ENCODE results near the gene SORT1.
"Not testable (repeated sequence)": the region's sequence is repeated elsewhere in the genome, so short reads cannot be mapped to it uniquely, and the experiment has no call there.

The SORT1 gene

DNA sequence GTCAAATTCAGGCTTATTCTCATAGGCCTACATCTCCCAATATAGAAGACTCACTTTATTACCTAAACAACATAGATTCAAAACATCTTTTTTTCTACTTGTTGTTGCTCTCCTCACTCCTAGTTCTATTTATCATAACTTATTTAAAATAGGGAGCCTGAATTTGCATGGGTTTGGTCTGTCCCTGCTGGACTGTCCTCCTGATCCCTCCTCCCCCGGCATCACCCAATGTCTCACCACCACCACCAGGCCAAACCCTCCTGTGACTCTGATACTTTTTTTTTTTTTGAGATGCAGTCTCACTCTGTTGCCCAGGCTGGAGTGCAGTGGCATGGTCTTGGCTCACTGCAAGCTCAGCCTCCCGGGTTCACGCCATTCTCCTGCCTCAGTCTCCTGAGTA lies 59.1 kb downstream of the SORT1 start:
- DNase-seq (ENCODE audit: low spot score) = no peak

DNA sequence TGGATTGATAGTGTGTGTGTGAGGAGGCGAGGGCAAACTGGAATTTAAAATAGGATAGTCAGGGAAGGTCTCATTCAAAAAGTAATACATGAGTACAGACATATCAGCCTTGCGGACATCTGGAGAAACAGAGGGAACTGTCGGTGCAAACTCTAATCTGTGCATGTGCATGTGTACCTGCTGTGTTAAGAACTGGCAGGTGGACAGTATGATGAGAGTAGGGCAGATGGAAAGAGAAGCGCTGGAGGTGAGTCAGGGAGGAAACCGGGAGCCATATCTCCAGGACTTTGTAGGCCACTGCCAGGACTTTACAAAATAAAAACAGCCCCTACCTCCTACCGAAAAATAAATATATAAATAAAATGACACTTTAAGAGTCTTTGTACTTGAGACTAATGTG lies 59.6 kb downstream of the SORT1 start:
- DNase-seq (ENCODE audit: low spot score) = no peak

DNA sequence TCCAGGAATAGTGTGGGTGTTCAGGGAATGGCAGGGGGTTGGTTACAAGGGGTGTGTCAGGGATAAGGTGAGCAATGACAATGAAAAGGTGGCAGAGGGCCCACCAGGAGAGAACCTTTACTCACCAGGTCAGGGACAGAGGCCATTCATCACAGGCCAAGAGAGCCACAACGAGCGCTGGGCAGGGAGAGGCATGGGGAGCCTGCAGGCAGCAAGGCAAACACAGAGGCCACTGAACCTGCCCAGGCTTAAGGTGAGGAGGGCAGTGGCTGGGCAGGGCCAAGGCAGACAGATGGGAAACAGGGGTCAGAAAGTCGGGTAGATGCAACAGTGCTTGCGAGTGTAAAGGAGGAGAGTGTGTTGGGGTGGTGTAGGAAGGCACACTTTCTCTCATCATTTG lies 62.6 kb downstream of the SORT1 start:
- no peak for DNase-seq (ENCODE audit: low spot score)

DNA sequence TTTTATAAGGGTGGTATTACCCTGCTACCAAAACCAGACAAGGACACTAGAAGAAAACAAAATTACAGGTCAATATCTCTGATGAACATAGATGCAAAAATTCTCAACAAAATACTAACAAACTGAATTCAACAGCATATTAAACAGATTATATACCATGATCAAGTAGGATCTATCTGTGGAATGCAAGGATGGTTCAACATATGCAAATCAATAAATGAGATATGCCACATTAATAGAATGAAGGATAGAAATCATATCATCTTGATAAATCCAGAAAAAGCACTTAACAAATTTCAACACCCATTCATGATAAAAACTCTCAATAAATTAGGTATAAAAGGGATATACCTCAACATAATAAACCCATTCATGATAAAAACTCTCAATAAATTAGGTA lies 66.6 kb downstream of the SORT1 start:
- no peak for DNase-seq (ENCODE audit: low spot score)

DNA sequence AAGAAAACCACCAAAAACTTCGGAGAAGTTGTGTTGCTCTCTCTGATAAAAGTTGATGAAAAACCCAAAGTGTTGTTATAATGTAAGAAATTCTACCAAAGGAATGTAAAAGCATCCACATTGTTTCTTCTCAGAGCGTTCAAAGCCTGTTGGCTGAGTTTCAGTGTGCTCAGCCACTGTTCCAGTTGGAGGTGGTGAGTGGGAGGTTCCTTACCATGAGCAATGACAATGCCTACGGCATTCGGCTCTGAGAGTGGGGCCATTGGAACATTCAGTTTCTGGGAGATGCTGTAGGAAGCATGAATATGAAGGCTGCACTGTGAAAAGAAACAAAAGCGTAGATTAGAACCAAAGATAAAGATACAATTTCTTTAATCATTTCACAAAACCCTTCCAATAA lies 70.4 kb downstream of the SORT1 start:
- DNase-seq (ENCODE audit: low spot score) = no peak

DNA sequence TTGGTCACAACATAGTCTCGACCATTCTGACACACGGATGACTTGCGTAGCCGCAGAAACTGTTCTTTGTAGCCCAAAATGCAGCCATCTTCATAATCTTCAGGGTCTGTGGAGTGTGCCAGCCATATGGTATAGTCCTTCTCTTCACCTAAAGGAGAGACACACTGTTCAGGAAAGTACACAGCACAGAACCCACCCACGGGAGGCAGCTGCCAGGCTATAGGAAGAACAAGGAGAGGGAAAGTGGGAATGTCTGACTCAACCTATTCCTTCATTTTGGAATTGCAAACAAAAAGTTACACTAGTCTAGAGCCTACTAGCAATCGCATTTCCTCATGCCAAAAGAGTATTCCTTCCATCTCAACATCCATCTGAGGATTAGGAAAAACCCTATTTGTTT lies 74.7 kb downstream of the SORT1 start:
- DNase-seq (ENCODE audit: low spot score) = peak; percentile 3

DNA sequence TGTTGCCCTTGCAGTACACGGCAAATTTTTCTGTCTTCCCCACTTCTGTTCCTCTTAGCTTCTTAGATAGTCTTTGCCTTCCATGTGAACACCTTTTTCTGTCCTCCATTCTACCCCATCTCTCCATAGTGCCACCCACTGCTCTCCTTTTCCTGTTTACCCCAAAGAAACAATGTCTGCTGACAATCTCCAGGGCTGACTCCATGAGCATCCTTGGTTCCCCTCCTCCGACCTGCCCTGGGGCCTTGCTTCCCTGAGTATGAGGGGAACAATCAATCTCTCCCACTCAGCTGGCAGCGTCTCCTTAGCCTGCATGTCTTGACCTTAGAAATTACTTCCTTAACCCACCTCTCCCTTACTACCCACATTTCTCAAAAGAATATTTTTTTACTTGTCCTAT lies 78.6 kb downstream of the SORT1 start:
- DNase-seq (ENCODE audit: low spot score) = peak; percentile 46

DNA sequence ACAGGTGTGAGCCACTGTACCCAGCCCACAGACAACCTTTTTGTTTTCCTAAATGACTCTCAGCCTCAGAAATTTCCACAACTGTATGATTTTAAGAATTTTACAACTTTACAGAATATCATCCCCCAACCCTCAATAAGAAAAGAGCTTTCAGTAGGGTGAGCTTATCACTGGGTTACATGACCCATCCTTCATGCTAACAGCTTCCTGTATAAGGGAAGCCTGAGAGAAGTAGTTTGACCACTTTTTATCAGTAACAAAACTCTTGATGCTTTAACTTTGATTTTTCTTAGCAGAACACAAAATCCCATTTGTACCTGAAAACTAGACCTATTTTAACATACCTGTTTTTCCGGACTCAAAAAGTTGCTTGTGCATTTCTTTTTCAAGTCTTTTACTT lies 81.2 kb downstream of the SORT1 start:
- DNase-seq (ENCODE audit: low spot score) = peak; percentile 1

DNA sequence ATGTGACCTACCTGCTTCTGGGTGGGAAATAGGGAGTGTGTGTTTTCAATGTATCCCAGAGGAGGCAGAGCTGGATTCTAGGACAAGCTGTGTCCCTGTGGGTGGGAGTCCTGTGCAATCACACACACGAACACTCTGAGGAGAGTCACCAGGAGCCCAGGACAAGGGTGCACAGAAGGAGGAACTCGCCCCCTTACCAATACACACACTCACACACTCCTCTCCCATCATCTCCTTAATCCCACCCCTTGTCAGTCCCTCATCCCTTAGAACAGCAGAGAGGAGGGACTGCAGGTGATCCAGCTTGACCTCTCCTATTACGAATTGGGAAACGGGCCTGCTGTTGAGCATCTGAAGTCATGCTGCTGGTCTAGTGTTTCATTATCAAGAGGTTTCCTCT lies 82.4 kb downstream of the SORT1 start:
- DNase-seq (ENCODE audit: low spot score) = peak; percentile 34

DNA sequence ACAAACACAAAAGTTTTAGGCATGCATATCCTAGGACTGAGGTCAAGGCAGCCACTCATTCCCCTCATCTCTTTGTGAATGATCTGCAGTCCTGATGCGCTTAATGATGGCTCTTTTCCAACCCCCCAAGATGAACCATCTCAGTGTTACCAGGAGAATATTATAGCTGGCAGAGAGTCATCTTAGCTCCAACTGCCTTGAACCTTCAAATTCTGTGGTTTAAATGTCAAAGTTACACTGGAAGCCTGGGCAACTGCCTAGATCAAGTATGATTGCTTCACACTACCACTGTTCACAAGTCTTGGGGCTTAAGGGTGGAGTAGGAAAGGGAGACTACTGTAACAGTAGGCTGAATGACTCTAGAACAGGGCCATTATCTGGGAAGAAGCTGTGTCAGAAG lies 82.9 kb downstream of the SORT1 start:
- DNase-seq (ENCODE audit: low spot score) = no peak

DNA sequence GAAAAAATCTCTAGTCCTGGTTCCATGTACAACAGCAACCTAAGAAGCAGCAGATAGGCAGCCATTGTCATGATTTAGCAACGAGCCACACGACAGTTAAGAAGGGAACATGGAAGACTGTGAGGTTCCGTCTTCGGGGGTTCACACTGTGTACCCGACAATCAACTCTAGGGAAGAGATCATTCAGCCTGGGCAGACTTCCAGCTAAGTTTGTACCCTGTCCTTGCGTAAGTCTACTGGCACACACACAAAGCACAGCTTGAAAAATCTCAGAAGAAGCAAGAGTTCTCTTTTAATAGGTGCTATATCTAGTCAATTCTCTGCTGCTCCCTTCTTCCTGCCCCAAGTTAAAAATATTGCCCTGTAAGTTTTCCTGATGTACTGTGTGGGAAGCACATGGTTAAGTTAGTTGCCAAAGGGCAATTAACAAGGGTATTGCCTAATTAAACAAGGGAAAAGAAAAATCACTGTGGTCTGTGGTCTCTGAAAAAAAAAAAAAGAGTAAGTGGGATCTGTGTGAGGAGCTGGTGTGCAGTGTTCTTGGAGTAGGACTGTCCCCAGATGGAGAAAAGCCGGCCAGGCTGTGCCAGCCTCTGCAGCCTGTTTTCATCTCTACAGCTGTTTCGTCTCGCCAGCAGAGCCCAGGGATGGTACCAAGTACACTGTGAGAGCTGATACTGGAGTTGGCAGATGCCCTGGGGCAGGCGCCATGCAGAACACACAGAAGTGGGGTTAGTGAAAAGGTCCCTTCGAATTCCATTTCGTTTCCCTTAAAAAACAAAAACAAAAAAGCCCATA lies 84.5 kb downstream of the SORT1 start:
- DNase-seq (ENCODE audit: low spot score) = peak; percentile 49

DNA sequence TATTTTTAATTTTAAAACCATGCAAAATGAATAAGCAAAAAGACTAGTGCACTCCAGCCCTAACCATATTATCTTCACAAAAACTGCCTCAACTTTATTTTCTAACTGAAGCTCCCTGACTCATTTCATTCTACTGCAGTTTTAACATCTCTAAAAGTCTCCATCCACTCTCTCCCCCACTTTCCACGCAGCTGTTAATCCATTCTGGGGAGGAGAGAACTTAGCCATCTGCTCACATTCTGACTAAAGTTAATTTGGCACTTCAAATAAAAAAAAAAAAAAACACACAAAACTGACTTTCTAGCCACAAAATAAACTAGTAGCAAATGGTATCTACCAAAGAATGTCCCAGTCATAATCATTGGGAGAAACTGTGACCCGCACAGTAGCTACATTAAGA lies 85.5 kb downstream of the SORT1 start:
- DNase-seq (ENCODE audit: low spot score) = no peak

DNA sequence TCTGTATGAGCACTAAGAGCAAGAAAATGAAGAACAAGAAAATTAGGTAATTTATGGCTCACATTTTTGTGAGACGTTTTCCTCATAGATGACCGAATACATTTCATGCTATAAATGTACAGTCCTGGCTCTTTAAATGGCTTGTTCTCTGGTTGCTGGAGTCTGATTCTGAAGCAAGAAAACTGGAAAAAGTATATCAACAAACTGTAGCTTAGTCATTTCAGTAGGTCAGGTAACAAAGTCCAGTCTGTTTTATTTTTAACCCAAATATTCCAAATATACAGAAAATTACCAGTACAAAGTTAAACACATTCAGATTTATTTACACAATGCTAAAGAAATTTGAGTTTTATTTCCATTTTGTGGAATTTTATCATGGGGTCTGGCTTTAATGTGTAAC lies 88.4 kb downstream of the SORT1 start:
- DNase-seq (ENCODE audit: low spot score) = no peak

DNA sequence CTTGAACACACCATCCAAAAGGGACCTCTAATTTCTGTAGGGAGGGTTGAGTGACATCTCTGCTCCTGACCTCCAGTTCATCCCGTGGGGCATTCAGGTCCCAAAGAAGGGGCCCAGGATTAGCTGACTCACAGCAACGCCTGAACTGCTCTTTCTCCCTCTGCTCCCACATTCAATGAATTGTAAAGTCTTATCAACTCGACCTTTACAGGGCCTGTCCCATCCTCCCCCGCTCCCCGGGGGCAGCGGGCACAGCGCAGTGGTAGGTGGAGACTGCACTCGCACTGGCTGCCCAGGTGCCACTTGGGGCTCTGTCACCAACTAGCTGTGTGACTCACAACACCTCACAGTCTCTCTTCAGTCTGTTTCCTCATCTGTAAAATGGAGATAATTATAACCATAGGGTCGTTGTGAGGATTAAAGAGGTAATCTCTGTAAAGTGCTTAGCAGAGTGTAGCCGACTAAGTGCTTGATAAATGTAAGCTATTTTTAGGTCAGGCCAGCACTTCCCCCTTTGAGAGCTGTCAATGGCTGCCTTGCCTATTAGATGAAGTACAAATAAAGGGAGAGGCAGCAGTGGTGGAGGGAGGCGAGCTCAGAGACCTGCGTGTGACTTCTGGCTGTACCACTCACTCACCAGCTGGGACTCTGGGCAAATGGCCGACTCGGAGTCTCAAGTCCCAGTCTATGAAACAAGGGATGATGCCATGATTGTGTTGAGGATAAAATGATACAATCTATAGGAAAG lies 90.3 kb downstream of the SORT1 start:
- peak; percentile 61 for DNase-seq (ENCODE audit: low spot score)

DNA sequence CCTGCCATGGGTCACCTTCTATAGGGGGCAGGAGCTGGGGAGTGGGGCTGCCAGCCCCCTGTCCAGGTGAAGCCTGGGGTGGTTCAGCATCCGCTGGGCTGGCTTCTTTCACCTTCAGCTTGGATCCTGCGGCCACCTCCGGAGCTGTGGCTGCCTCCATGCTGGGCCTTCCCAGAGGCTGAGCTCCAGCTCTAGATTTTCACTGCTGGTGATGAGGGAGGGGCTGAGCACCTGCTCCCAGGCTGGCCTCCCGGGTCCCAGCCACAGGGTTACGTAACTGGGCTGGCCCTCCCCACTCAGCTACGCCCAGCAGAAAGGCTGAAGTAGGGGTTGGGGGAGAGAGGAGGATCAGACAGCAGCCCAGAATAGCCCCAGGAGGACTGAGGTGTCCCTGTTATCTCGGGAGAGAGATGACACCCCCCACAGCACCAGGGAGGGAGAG lies 90.9 kb downstream of the SORT1 start, which contains the start of gene MYBPHL:
Gene MYBPHL (minus strand): TSS at position 180 of the 442 bp plus-strand sequence. CDS start 20 bp downstream, at position 160.
- DNase-seq (ENCODE audit: low spot score) = peak; percentile 63

DNA sequence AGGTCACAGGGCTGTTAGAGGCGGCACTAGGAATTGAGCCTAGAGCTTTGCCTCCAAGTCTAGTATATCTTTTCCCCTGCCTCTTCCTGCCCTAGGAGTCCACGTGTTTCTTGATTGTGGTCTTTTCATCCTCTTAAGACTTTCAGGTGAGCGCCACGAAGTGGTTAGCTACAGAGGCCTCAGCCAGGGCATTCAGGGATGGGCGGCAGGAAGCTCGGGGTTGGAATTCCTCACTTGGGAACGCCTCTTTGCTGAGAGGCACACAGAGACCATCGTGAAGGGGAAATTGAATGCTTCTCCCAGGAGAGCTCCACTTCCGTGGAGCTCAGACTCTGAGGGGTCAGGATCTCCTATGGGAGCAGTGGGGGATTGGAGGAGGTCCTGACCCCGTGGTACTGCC lies 91.7 kb downstream of the SORT1 start:
- DNase-seq (ENCODE audit: low spot score) = not testable (repeated sequence)

DNA sequence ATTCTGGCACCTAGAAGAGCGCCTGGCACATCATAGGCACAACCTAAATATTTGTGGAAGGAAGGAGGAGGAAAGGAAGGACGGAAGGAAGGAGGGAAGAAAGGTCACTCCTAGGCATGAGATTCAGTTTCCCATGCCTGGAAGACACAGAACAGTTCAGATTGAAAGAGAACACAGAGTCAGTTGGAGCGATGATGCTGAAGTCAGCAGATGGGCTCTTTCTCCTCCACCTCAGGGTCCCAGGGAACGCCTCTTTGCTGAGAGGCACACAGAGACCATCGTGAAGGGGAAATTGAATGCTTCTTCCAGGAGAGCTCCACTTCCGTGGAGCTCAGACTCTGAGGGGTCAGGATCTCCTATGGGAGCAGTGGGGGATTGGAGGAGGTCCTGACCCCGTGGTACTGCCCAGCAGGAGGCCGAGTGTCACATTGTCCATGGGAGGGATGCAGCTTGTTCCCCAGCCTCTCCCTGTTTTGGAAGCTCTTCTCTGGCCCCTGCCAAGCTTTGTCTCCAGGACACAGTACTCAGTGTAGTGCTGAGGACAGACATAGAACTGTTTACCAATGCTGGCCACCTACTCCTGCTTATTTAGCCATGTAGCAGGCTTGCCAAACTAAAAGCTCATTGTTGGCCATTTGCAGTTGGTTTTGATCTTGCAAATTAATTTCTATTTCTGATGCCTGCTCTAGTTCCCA lies 93.3 kb downstream of the SORT1 start:
- no peak for DNase-seq (ENCODE audit: low spot score)

DNA sequence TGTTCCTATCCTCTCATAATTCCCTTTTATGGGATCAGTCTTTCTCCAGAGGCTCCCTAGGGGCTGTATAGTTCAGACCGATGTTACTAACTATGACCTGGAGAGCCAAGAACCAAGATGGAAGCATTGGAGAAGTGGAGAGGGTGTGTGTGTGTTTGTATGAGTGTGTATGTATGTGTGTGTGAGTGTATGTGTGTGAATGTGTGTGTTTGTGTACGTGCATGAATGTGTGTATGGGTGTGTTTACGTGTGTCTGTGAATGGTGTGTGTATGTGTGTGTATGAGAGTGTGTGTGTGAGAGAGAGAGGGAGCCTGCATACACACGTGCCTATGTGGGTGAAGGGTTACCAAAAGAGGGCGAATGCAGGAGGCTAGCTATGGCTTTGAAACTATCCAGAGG lies 95.8 kb downstream of the SORT1 start:
- DNase-seq (ENCODE audit: low spot score) = no peak

DNA sequence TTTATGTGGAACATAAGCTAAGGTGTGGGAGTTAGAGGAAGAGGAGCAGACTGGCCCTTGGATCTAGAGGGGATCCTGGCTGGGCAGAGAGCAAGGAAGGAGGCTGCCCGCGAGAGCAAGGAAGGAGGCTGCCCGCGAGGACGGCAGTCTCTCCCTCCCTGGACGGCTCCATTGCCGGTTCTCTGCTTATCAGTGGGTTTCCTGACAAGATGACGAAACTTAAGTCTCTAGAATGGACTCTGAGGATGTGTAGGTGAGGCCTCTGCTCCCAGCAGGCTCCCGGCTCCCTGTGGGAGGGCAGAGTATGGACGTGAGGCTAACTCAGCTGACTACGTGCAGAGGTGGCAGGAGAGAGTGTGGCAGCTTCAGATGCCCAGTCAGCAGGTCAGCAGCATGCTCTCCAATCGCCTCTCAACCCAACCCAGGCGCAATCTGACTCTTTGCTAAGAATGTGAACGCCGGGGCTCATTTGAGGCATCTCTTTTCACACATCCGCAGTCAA lies 97.0 kb downstream of the SORT1 start:
- DNase-seq (ENCODE audit: low spot score) = no peak

DNA sequence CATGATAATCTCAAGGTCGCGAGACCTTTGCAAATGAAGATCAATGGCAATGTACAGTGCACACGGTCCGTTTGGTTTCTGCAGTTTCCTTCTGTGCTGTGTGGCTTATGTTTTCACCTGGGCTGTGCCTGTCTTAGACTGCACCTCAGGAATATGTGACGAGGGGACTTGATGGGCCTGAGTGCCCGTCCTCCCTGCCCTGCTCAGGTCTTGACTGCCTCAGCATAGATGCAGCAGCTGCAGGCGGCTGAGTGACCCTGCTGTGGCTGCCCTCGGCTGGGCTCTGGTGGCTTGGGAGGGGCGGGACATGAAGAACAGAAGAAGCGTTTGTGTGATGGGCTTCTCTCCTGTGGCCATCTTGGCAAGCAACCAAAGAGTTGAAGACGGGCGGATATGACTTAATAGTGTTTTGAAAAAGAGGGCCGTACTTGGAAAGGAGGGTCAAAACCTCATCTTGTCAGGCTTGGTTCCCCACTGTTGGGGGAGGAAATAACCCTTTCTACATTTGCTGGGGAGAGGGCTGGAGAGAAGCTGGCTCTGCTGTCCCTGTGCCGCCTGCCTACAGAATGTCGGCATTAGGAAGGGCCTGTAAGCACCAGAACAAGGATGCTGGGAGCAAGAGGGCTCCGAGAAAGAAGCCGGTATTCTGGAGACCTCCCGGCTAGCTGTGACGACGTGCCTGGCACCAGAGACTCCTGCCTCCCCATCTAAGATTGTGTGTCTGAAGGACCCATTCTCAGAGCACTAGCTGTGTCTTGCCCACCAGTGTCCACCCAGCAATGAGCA lies 98.0 kb downstream of the SORT1 start:
- peak; percentile 71 for DNase-seq (ENCODE audit: low spot score)

DNA sequence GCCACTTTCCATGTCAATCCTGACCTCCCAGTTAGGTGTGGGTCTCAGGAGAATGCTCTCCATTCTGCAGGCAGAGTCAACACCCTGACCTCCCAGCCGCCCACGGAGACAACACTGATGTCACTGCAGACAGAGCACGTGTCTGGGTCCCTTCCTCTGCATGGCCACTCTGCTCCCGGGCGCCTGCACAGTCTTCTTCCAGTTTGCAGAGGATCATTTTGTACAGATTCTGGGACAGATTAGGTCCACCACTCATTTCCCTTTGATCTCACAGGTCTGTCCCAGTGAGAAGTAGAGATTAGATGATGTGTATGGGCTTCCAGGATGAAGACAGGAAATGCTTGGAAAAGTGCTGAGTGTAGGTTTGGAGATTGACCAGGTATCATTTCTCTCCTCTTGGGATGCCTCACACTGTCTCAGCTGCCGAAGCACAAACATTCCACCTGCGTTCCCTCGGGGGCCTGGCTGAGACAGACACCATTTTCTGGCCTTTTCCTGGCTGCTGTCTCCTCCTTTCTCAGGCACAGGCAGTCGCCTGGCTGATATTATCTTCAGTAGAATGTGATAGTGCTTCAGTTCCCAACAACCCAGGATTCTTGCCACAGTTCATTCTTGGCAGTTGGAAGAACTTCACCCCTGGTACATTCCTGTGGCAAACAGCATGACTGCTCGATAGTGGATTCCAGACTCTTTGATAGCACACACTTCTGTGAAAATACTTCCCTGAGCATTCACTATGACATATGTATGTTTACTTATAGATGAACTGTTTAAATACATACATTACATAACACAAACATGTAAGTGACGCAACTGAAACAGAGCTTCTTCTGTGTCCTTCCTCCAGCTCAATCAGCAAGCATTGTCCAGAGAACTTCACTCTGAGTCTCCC lies 98.8 kb downstream of the SORT1 start:
- DNase-seq (ENCODE audit: low spot score) = peak; percentile 74
